Heart left ventricle (tissue), 16 donors: ENCODE data around the gene FUZ. TPM values are rescaled to one million over a fixed set of nuclear protein-coding genes. Genes with fewer than 3 reads are reported as not detected.

ENCODE experiments used
- ATAC-seq, 4 donors: fragments of 200-7000 bp; cut with Tn5 transposase; one replicate each; pipeline ENCODE4 v1.9.1; 2020 to 2022; ENCODE audit warnings: moderate library complexity in 4 of 4, mild to moderate bottlenecking in 3 of 4, moderate number of reproducible peaks in 1 of 4
- DNase-seq, 5 donors: peaks; one replicate each; pipeline ENCODE4 v3.0.0-alpha.2; 2020
- H3K27ac ChIP-seq, 12 donors: fragments of 200-600 bp; sonication (generic) in 4 of 12; one replicate each; pipeline versions ENCODE4 v1.5.0 to v1.8.0; 2016 to 2022; ENCODE audit warnings: mild to moderate bottlenecking in 2 of 12
- H3K27me3 ChIP-seq, 9 donors: fragments of 200-600 bp; sonication (generic) in 2 of 9; one replicate each; pipeline versions ENCODE4 v1.5.1 to v1.8.0; 2016 to 2022; ENCODE audit warnings: mild to moderate bottlenecking in 3 of 9
- H3K36me3 ChIP-seq, 9 donors: fragments of 200-600 bp; sonication (generic) in 2 of 9; one replicate each; pipeline versions ENCODE4 v1.5.0 to v1.8.0; 2018 to 2022; ENCODE audit warnings: mild to moderate bottlenecking in 2 of 9
- H3K4me1 ChIP-seq, 12 donors: fragments of 200-600 bp; sonication (generic) in 4 of 12; one replicate each; pipeline versions ENCODE4 v1.5.0 to v1.8.0; 2016 to 2022; ENCODE audit warnings: mild to moderate bottlenecking in 3 of 12
- H3K4me3 ChIP-seq, 12 donors: fragments of 200-600 bp; sonication (generic) in 4 of 12; one replicate each; pipeline versions ENCODE4 v1.5.0 to v1.8.0; 2017 to 2022; ENCODE audit warnings: mild to moderate bottlenecking in 9 of 12, moderate library complexity in 4 of 12
- H3K9me3 ChIP-seq, 12 donors: fragments of 200-600 bp; sonication (generic) in 4 of 12; one replicate each; pipeline versions ENCODE4 v1.5.0 to v1.8.0; 2016 to 2022; ENCODE audit warnings: mild to moderate bottlenecking in 1 of 12
- CTCF ChIP-seq, 12 donors: fragments of 200-600 bp; sonication (generic) in 4 of 12; IDR thresholded peaks; one replicate each; pipeline versions ENCODE4 v1.5.0 to v1.8.0; 2018 to 2022; ENCODE audit warnings: antibody characterized with exemption in 12 of 12, mild to moderate bottlenecking in 5 of 12
- POLR2A ChIP-seq, 2 donors: fragments of 450-650 bp; IDR thresholded peaks; one replicate each; pipeline ENCODE4 v1.6.1; 2017; ENCODE audit warnings: antibody characterized with exemption in 2 of 2, mild to moderate bottlenecking in 2 of 2, moderate library complexity in 2 of 2
- WGBS, 4 donors: extraction: QIAGEN DNeasy Blood & Tissue Kit in 2 of 4; methylation state at CpG; one replicate each; pipeline versions ENCODE4 v1.1.5 to v1.1.7; 2013 to 2018; 5-methylcytosine and 5-hydroxymethylcytosine counted together
- intact Hi-C, 10 donors: fragments of 100-400 bp; cut with DNase I; formaldehyde crosslinking; loops; one replicate each; pipeline versions ENCODE4 v1.11.1 to v1.14.2; 2022
- polyA plus RNA-seq, 2 donors: library from polyadenylated mRNA; stranded (reverse); fragments of 200-250 nt; gene quantifications; one replicate each; pipeline ENCODE4 v1.2.3, GENCODE V29; 2013
- total RNA-seq, 9 donors: library from RNA; depleted of rRNA in 2 of 9; stranded (reverse); fragments of >200 nt in 2 of 9; fragmentation: NEBNext Ultra II Directional in 3 of 9; extraction: Animal tissue kit (Norgen Biotek cat#: 25700) in 3 of 9; gene quantifications; one replicate each; pipeline versions ENCODE4 v1.1.0 to v1.2.4, GENCODE V29; 2016 to 2023
- donor health status: ischemic (EF 13 %, LVEDD 7.1; RV severe dilation, severe dysfunction).
- donor health status: healthy with polysubstance abuse.
- donor health status: DM: no; HTN: yes; CAD: no.
- donor health status: DM: no; HTN: no; CAD: no.
- donor health status: ischemic (EF 25% LVEDD 6.9; RV normal size, moderate dysfunction).
- donor health status: ischemic (EF 25% LVEDD 5.7; RV mildly dilated, moderate dysfunction).
- donor health status: healthy.
- donor health status: DM: yes; HTN: yes; CAD: no.
- donor health status: ischemic (EF 35%, LVEDD 5.7; RV mildly dilated, moderate dysfunction).
- donor health status: nonischemic (EF 11% LVEDD 7.7; RV severe dilation, severe dysfunction).
- donor health status: DM: yes; HTN: yes; CAD: no.
- donor health status: PGD.
- donor health status: ischemic (EF 29% LVEDD 5.4; RV normal size, mild dysfunction).
- donor health status: nonischemic (EF 23%, LVEDD 6.1; RV moderate dilation, normal function).

The FUZ gene
- total and polyA plus RNA-seq, 11 donors = 12.7 to 29.1 (median 16.2) TPM

GRCh38 chr19:49782515-49782914, 30.6 kb downstream of the FUZ start:
- H3K36me3 ChIP-seq = peaks cover 0 to 60% (median 43%) of the 10 kb centered on the region in 9 donors
- no peak overlapping the region for H3K27ac ChIP-seq
- H3K9me3 ChIP-seq = no peaks in the 10 kb centered on the region
- WGBS, 4 donors = 94 to 97% (median 96%) methylated on average over 5 to 18 of the region's 18 CpGs
- no peak overlapping the region for H3K4me3 ChIP-seq
- H3K4me1 ChIP-seq = peaks cover 0 to 27% (median 0%) of the 10 kb centered on the region in 12 donors
- no peak for ATAC-seq
- TF ChIP-seq POLR2A (IDR thresholded peaks at IDR 0.05) (no peak), CTCF (IDR thresholded peaks at IDR 0.05) (no peak)
- intact Hi-C loops = no loop called here
- no peaks in the 10 kb centered on the region for H3K27me3 ChIP-seq
- no peak for DNase-seq

- peak overlapping the region in 1 of 12 donors; percentile 42 for H3K27ac ChIP-seq
- H3K27me3 ChIP-seq = no peaks in the 10 kb centered on the region
- no peak for DNase-seq
- intact Hi-C loops = no loop called here
- H3K9me3 ChIP-seq = no peaks in the 10 kb centered on the region
- peaks cover 0 to 23% (median 0%) of the 10 kb centered on the region in 12 donors for H3K4me1 ChIP-seq
- H3K36me3 ChIP-seq = peaks cover 0 to 49% (median 37%) of the 10 kb centered on the region in 9 donors
- ATAC-seq = peak in 1 of 4 donors; percentile 44
- H3K4me3 ChIP-seq = no peak overlapping the region
- TF ChIP-seq POLR2A (IDR thresholded peaks at IDR 0.05) = no peak
- TF ChIP-seq CTCF (IDR thresholded peaks at IDR 0.05) = no peak
- 91 to 97% (median 96%) methylated on average over 7 of the region's 7 CpGs for WGBS, 4 donors
These were observed 31.7 kb downstream of the FUZ start for GRCh38 chr19:49781394-49781793.

GRCh38 chr19:49780861-49781260, 32.2 kb downstream of the FUZ start:
- H3K4me3 ChIP-seq = no peak overlapping the region
- H3K27ac ChIP-seq = peak overlapping the region in 1 of 12 donors; percentile 42
- 87 to 91% (median 90%) methylated on average over 8 of the region's 8 CpGs for WGBS, 4 donors
- no peaks in the 10 kb centered on the region for H3K9me3 ChIP-seq
- TF ChIP-seq POLR2A (IDR thresholded peaks at IDR 0.05) (no peak), CTCF (IDR thresholded peaks at IDR 0.05) (no peak)
- H3K36me3 ChIP-seq = peaks cover 0 to 47% (median 41%) of the 10 kb centered on the region in 9 donors
- peaks cover 0 to 21% (median 0%) of the 10 kb centered on the region in 12 donors for H3K4me1 ChIP-seq
- ATAC-seq (no peak), DNase-seq (no peak)
- no peaks in the 10 kb centered on the region for H3K27me3 ChIP-seq
- intact Hi-C loops = no loop called here

- TF ChIP-seq CTCF (IDR thresholded peaks at IDR 0.05) = no peak
- TF ChIP-seq POLR2A (IDR thresholded peaks at IDR 0.05) = no peak
- intact Hi-C loops = no loop called here
- no peaks in the 10 kb centered on the region for H3K27me3 ChIP-seq
- H3K4me1 ChIP-seq = peaks cover 0 to 21% (median 0%) of the 10 kb centered on the region in 12 donors
- H3K4me3 ChIP-seq = no peak overlapping the region
- peaks cover 0 to 41% (median 33%) of the 10 kb centered on the region in 9 donors for H3K36me3 ChIP-seq
- peak overlapping the region in 1 of 12 donors; percentile 42 for H3K27ac ChIP-seq
- DNase-seq (no peak), ATAC-seq (peak in 3 of 4 donors; percentile 8 to 23 (median 20))
- H3K9me3 ChIP-seq = no peaks in the 10 kb centered on the region
- WGBS, 4 donors = 84 to 87% (median 86%) methylated on average over 11 of the region's 11 CpGs
These were observed 33.1 kb downstream of the FUZ start for GRCh38 chr19:49779731-49780555.
